Thyroid gland (tissue), 4 donors: ENCODE results near the gene CRY2.

Experiments used
- POLR2A ChIP-seq, 2 donors: fragments of 450-650 bp; IDR thresholded peaks; one replicate each; pipeline ENCODE4 v1.6.1; 2017; ENCODE audit warnings: antibody characterized with exemption in 2 of 2, mild to moderate bottlenecking in 2 of 2, moderate library complexity in 1 of 2
- TF ChIP-seq, protein P1 (sequence below), 6 experiments: fragments of 200-600 bp in 3 of 6; fragments of 450-650 bp in 3 of 6; sonication (generic) in 3 of 6; IDR thresholded peaks; one replicate each; pipeline ENCODE4 v1.5.1; 2016 to 2019; ENCODE audit warnings: antibody characterized with exemption in 6 of 6, mild to moderate bottlenecking in 2 of 6, inconsistent platforms in 1 of 6, moderate library complexity in 1 of 6

DNA sequence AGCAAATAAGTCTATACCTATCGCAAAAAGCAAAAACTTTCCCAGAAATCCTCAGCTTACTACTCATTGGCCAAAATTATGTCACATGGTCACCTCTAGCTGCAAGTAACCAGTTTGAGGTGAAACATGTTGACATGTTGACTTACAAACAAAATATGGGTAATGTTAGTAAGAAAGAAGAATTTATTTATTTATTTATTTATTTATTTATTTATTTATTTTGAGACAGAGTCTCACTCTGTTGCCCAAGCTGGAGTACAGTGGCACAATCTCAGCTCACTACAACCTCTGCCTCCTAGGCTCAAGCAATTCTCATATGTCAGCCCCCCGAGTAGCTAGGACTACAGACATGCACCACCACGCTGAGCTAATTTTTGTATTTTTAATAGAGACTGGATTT, 47.7 kb upstream of the CRY2 start:
- TF ChIP-seq POLR2A (IDR thresholded peaks at IDR 0.05): no peak
- TF ChIP-seq, protein P1, sequence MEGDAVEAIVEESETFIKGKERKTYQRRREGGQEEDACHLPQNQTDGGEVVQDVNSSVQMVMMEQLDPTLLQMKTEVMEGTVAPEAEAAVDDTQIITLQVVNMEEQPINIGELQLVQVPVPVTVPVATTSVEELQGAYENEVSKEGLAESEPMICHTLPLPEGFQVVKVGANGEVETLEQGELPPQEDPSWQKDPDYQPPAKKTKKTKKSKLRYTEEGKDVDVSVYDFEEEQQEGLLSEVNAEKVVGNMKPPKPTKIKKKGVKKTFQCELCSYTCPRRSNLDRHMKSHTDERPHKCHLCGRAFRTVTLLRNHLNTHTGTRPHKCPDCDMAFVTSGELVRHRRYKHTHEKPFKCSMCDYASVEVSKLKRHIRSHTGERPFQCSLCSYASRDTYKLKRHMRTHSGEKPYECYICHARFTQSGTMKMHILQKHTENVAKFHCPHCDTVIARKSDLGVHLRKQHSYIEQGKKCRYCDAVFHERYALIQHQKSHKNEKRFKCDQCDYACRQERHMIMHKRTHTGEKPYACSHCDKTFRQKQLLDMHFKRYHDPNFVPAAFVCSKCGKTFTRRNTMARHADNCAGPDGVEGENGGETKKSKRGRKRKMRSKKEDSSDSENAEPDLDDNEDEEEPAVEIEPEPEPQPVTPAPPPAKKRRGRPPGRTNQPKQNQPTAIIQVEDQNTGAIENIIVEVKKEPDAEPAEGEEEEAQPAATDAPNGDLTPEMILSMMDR (IDR thresholded peaks at IDR 0.05): no peak
